Measurements from ENCODE around the gene PSAP.

PSAP gene

DNA sequence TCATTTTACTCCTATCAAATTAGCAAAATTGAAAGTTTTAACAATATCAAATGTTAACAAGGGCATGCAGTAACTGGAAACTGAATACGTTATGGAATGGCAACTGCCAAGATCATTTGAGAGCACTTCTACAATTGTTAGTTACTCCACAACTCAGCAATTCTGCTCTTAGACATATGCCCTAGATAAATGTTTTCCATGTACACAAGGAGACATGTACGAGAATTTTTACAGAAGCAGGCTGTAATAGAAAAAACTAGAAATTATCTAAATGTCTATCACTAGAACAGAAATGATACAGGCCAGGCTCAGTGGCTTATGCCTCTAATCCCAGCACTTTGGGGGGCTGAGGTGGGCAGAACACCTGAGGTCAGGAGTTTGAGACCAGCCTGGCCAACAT is 7.0 kb downstream of the PSAP start:
- no peak for DNase-seq

DNA sequence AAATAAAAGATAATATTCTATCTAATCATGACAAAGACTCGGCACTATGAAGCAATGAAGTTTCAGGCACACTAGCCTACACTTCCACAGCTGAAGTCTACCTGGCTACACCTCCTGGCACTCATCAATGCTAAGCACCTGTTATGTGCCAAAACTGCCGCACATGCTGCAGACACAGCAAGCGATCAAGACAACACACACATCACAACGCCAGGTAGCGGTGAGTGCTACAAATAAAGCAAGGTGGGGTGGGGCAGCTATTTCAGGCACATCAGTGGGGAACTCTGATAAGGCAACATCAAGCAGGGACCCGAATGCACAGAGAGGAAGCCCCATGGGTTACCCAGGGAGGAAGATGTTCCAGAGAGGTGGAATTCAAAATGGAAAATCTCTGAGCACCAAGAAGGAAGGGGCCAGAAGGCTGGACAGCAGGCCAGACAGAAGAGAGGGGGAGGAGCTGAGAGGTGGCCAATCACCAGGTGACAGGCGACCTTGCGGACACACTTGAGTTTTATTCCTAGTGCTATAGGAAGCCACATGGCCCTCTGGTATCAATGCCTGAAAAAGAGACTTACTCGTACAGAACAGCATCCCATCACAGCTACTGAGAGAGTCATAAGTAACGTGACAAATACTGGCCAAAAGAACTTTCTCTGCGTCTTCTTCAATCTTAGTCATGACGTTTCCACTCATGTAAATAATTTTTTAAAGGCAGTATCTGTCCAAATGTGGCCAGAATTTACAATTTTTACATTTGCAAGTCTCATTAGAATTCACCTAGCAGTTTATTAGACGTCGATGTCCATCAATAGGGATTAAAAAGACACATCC is 8.0 kb downstream of the PSAP start:
- no peak for DNase-seq

GRCh38 chr10:71842422-71842821 is 8.6 kb downstream of the PSAP start:
- no peak for DNase-seq

- no peak for DNase-seq
Measured at GRCh38 chr10:71840958-71841335, 10.1 kb downstream of the PSAP start.

- no peak for DNase-seq
Measured at GRCh38 chr10:71840177-71840957, 10.7 kb downstream of the PSAP start.

- DNase-seq = no peak
Measured at GRCh38 chr10:71838264-71839211, 12.5 kb downstream of the PSAP start.

DNA sequence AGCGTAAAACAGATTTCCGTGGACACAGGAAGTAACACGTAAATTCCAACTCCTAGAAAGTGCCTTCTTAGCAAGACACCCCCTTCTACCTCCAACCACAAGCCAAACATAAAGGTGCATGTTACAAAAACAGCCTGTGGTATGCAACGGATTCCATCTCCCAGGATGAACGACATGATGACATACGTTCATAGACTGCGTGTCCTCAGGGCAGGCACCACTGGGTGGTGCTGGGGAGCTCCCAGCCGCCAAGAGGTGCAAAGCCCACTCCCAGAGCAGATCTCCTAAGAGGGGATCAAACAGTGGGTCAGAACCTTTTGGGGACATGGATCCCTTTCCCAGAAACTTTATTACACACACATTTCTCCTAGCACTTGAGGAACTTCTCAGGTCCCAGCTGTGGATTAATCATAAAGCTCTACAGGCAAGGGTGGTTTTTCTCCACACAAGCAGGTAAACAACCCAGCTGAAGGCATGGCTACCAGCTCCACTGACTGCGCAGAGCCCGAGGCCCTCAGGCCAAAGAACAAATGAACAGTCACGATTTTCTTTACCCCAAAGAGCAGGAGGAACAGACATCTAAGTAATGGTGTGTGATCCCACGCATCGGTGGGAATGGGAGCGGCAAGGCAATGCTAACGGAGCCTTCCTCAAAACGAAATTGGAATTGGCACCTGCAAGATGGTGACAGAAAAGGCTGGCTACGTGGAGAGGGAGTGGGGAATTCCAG is 13.8 kb downstream of the PSAP start:
- no peak for DNase-seq

GRCh38 chr10:71836596-71836974 is 14.5 kb downstream of the PSAP start:
- no peak for DNase-seq

DNA sequence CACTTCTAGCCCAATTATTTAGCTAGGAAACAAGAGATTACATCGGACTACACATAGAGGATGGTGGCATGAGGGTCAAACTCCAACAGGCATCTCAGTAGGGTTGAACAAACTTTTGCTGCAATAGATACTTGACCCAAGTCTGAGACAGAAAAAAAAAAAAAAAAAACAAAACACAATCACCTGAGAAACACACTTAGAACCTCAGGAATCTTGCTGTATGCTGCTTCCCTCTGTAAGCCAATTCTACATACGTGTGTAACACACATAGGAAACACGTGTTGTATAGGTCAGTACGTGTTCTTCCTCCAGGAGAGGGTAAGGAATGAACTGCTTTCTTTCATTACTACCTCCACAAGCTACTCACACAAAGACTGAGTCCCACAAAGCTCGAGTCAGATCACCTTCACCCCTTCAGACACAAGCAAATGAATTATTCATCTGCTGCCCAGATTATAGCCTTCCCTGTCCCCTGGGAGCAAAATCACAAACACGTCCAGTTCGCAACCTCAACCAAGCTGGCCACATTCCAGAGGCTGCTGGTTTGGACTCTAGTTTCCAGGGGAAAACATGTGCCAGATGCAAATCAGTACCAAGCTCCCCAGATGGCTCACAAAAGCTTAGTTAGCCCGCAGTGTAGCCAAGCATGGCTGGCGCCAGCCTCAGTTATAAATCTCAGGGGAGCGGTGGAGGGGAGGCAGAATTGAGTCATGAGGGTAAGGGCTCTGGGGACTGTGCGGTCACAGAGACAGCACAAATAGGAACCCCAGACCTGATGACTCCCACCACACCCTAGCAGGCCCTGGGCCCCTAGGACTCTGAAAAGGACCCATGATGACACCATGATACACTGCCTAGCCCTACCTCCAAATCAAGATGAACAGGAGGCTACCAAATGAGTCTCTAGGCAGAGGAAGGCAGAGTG is 15.1 kb downstream of the PSAP start:
- no peak for DNase-seq

DNA sequence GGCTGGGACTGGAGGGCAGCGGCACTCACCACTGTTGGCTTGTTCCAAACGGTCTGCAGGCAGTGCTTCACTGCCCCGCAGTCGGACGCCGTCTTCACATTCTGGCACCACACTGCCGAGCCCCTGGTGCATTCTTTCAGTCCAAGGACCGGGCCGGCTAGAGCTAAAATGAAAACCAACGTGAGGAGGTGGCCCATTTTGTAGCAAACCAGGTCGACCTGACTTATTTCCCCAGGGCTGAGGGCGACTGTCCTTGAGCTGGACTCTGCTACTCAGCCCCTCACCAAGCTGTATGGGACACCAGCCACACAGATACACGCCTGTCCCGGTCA is 16.7 kb downstream of the PSAP start:
- no peak for DNase-seq

- no peak for DNase-seq
Measured at GRCh38 chr10:71833451-71834342, 17.4 kb downstream of the PSAP start.

DNA sequence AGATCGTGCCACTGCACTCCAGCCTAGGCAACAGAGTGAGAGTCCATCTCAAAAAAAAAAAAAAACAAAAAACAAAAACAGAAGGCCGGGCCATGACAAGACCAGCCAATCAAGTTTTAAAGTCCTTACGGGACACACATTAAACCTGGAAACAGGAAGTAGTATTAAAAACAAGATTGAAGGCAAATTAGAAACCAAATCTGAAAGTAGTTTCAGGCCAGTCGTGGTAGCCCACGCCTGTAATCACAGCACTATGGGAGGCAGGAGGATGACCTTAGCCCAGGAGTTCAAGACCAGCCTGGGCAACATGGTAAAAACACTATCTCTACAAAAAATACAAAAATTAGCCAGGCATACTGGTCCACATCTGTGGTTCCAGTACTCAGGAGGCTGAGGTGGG is 18.1 kb downstream of the PSAP start:
- DNase-seq = no peak

DNA sequence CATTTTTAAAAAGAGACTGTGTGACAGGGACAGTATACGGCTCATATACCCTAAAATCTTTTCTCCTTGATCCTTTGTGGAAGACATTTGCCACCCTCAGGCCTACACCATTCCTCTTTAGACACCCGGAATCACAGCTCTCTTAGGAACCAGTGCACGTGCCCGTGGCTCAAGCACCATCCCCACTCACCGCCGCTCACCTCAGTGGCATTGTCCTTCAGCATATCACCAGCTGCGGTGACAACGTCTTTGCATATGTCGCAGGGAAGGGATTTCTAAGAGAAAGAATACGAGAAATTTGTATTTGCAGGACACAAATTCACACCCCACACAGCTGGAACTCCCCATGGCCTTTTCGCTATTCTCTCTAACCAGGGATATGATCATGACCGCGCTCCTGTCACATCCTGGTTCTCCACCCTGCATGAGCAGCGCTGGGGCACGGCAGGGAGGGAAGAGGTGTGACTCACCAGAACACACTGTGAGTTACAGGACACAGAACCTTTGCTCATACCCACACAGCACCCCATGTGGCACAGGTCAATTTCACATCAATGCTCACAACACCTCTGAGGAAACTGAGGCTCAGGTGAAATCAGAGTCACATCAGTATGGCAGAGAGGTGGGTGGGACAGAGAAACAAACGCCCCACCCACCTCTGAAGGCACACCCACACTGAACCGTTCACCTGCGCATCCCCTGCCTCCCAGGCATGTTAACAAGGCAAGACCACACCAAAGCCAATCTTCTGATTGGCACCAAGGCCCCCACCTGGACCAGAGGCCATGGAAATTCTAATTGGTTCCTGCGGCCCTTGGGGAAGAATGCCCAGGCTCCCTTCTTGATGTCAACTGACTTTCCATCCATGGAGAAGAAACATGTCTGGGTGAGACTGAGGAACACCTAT is 19.2 kb downstream of the PSAP start:
- no peak for DNase-seq

GRCh38 chr10:71830726-71831125 is 20.3 kb downstream of the PSAP start:
- DNase-seq = no peak

DNA sequence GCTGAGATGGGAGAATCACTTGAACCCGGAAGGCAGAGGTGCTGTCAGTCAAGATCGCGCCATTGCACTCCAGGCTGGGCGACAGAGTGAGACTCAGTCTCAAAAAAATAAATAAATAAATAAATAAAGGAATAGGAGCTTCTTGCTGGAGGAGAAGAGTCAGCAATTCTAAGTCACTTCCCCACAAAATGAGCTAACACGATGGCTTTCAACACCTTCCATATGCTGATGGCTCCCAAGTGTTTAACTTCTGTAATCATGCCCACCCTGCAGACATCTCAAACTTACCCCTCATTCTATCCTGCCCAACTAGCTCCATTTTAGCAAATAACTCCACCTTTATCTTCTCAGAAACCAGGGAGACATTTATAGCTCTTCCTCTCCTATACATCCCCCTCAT is 21.2 kb downstream of the PSAP start:
- no peak for DNase-seq

- DNase-seq = no peak
Measured at GRCh38 chr10:71829171-71829570, 21.9 kb downstream of the PSAP start.

DNA sequence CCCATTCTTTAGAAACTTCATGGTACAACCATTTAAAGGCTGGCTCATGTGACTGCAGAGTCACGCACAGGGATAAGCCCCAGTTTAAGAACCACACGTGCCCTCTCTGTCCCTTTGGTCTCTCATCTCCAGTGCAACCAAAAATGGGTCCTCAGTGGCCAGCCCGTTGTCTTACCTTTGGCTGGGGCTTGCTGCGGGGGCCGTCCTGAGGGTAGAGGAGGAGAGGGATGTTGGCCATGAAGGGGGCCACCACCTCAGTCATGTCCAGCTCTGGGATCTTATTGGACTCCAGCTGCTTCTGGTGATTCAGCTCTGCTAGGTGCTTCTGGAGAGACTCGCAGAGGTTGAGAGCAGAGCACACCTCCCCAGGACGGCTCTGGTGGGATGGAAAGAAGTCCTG is 22.3 kb downstream of the PSAP start:
- DNase-seq = no peak

GRCh38 chr10:71827852-71828251 is 23.2 kb downstream of the PSAP start:
- DNase-seq = no peak

DNA sequence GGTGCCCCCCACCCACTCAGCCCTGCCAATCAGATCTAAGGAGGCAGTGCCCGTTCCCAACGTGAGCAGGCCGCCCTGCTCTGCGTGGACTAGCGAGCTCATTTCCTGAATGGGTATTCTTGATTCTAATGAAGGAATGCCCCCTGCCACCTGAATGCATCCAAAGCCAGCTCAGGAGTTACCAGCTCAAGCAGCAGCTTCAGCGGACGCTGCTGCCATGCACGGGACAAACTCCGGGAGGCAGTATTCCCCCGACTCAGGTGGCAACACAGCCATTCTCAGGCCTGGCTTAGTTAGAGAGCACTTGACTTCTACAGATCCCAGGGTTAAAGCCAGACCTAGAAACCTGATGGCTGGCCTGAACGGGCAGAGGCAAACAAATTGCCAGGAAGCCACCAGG is 25.8 kb downstream of the PSAP start:
- DNase-seq = no peak
